CD4-positive, alpha-beta T cell treated with Interleukin-15 for 4 hours (primary cell): ENCODE data around the gene NLK.
"Not testable (repeated sequence)": the region's sequence is repeated elsewhere in the genome, so short reads cannot be mapped to it uniquely, and the experiment has no call there.

Experiments
- DNase-seq: peaks from one replicate; pipeline ENCODE4 v3.0.0-alpha.2; 2020; ENCODE audit warnings: low spot score

NLK gene

GRCh38 chr17:28042657-28042720 is at the start of gene NLK:
Gene NLK, plus strand, starts transcription at chr17:28042677. Its CDS starts 197 bp downstream, at chr17:28042874.
- no peak for DNase-seq

GRCh38 chr17:27993161-27993695 is 49.2 kb upstream of the NLK start:
- no peak for DNase-seq

- DNase-seq: no peak
Observed at GRCh38 chr17:27993723-27994310, 48.7 kb upstream of the NLK start.

GRCh38 chr17:27994586-27994985 is 47.9 kb upstream of the NLK start:
- DNase-seq: no peak

- no peak for DNase-seq
Observed at GRCh38 chr17:27995554-27995953, 46.9 kb upstream of the NLK start.

- no peak for DNase-seq
Observed at GRCh38 chr17:27996202-27997043, 46.1 kb upstream of the NLK start.

- no peak for DNase-seq
Observed at GRCh38 chr17:27997044-27997401, 45.5 kb upstream of the NLK start.

GRCh38 chr17:27997522-27997921 is 45.0 kb upstream of the NLK start:
- DNase-seq: no peak

GRCh38 chr17:28001149-28001548 is 41.3 kb upstream of the NLK start:
- DNase-seq: no peak

- no peak for DNase-seq
Observed at GRCh38 chr17:28004344-28004743, 38.1 kb upstream of the NLK start.

- not testable (repeated sequence) for DNase-seq
Observed at GRCh38 chr17:28007925-28008324, 34.6 kb upstream of the NLK start.

- DNase-seq: no peak
Observed at GRCh38 chr17:28008513-28008912, 34.0 kb upstream of the NLK start.

GRCh38 chr17:28010406-28010805 is 32.1 kb upstream of the NLK start:
- no peak for DNase-seq

- no peak for DNase-seq
Observed at GRCh38 chr17:28018439-28019070, 23.9 kb upstream of the NLK start.

GRCh38 chr17:28020515-28020914 is 22.0 kb upstream of the NLK start:
- no peak for DNase-seq

- DNase-seq: no peak
Observed at GRCh38 chr17:28029044-28029443, 13.4 kb upstream of the NLK start.

GRCh38 chr17:28030386-28030785 is 12.1 kb upstream of the NLK start:
- DNase-seq: no peak

- DNase-seq: no peak
Observed at GRCh38 chr17:28031174-28031573, 11.3 kb upstream of the NLK start.

GRCh38 chr17:28033972-28034714 is 8.3 kb upstream of the NLK start:
- DNase-seq: no peak

- not testable (repeated sequence) for DNase-seq
Observed at GRCh38 chr17:28035452-28035851, 7.0 kb upstream of the NLK start.

- not testable (repeated sequence) for DNase-seq
Observed at GRCh38 chr17:28035884-28036283, 6.6 kb upstream of the NLK start.

GRCh38 chr17:28038802-28039201 is 3.7 kb upstream of the NLK start:
- DNase-seq: no peak

- DNase-seq: no peak
Observed at GRCh38 chr17:28039251-28039650, 3.2 kb upstream of the NLK start.
